Ectodermal cell (in vitro differentiated cells): ENCODE data around the gene POLR1A.

Experiments used
- H3K27ac ChIP-seq: 2 replicates; pipeline ENCODE4 v1.7.0; 2013; ENCODE audit warnings: mild to moderate bottlenecking, low read depth, low read length; ENCODE audit not compliant: insufficient read depth, poor library complexity, severe bottlenecking
- H3K27me3 ChIP-seq: 2 replicates; pipeline ENCODE4 v1.7.0; 2013; ENCODE audit warnings: mild to moderate bottlenecking, low read length; ENCODE audit not compliant: insufficient read depth, control insufficient read depth, poor library complexity, severe bottlenecking
- H3K36me3 ChIP-seq: one replicate; pipeline ENCODE4 v1.7.0; 2013; ENCODE audit warnings: low read length; ENCODE audit not compliant: control insufficient read depth, insufficient read depth
- H3K4me1 ChIP-seq: one replicate; pipeline ENCODE4 v1.7.0; 2013; ENCODE audit warnings: low read length; ENCODE audit not compliant: control insufficient read depth, insufficient read depth
- H3K4me3 ChIP-seq: 2 replicates; pipeline ENCODE4 v1.7.0; 2013; ENCODE audit warnings: low read depth, low read length, control low read depth; ENCODE audit not compliant: insufficient read depth
- H3K9me3 ChIP-seq: 2 replicates; pipeline ENCODE4 v1.7.0; 2013; ENCODE audit warnings: mild to moderate bottlenecking, low read length, moderate library complexity; ENCODE audit not compliant: control insufficient read depth
- WGBS, 2 experiments: methylation state at CpG; one replicate each; pipeline ENCODE4 v1.1.7; 2013; ENCODE audit warnings: missing lambda C conversion rate in 2 of 2; 5-methylcytosine and 5-hydroxymethylcytosine counted together

Gene POLR1A

GRCh38 chr2:86049529-86049928, 56.2 kb downstream of the POLR1A start:
- H3K36me3 ChIP-seq = peaks cover 35% of the 10 kb centered on the region
- 97 to 100% methylated on average over 1 of the region's 1 CpG for WGBS, 2 experiments
- H3K4me1 ChIP-seq = no peaks in the 10 kb centered on the region

GRCh38 chr2:86048888-86049287, 56.8 kb downstream of the POLR1A start:
- Histone ChIP-seq H3K9me3 (no peaks in the 10 kb centered on the region), H3K27ac (no peak overlapping the region), H3K4me1 (no peaks in the 10 kb centered on the region), H3K4me3 (no peak overlapping the region), H3K36me3 (peaks cover 38% of the 10 kb centered on the region), H3K27me3 (no peaks in the 10 kb centered on the region)
- WGBS, 2 experiments = 93 to 95% methylated on average over 11 of the region's 11 CpGs

More at GRCh38 chr2:86049529-86049928, 56.2 kb downstream of the POLR1A start:
- H3K4me3 ChIP-seq = no peak overlapping the region
- no peaks in the 10 kb centered on the region for H3K9me3 ChIP-seq
- no peaks in the 10 kb centered on the region for H3K27me3 ChIP-seq
- H3K27ac ChIP-seq = no peak overlapping the region

- H3K27me3 ChIP-seq = no peaks in the 10 kb centered on the region
- WGBS, 2 experiments = 94 to 96% methylated on average over 3 of the region's 3 CpGs
- H3K36me3 ChIP-seq = peaks cover 38% of the 10 kb centered on the region
Observed at GRCh38 chr2:86048383-86048701, 57.3 kb downstream of the POLR1A start.

GRCh38 chr2:86047575-86048382, 57.9 kb downstream of the POLR1A start:
- Histone ChIP-seq H3K4me3 (no peak overlapping the region), H3K36me3 (peaks cover 39% of the 10 kb centered on the region), H3K4me1 (no peaks in the 10 kb centered on the region), H3K9me3 (no peaks in the 10 kb centered on the region), H3K27ac (no peak overlapping the region), H3K27me3 (no peaks in the 10 kb centered on the region)
- WGBS, 2 experiments = 94 to 97% methylated on average over 8 of the region's 8 CpGs

More at GRCh38 chr2:86048383-86048701, 57.3 kb downstream of the POLR1A start:
- Histone ChIP-seq H3K4me1 (no peaks in the 10 kb centered on the region), H3K9me3 (no peaks in the 10 kb centered on the region), H3K4me3 (no peak overlapping the region), H3K27ac (no peak overlapping the region)

GRCh38 chr2:86045541-86045940, 60.1 kb downstream of the POLR1A start:
- no peaks in the 10 kb centered on the region for H3K9me3 ChIP-seq
- H3K36me3 ChIP-seq = peaks cover 45% of the 10 kb centered on the region
- H3K27ac ChIP-seq = no peak overlapping the region
- no peak overlapping the region for H3K4me3 ChIP-seq
- H3K4me1 ChIP-seq = no peaks in the 10 kb centered on the region
- 95% methylated on average over 6 of the region's 6 CpGs for WGBS, 2 experiments
- no peaks in the 10 kb centered on the region for H3K27me3 ChIP-seq

- no peak overlapping the region for H3K27ac ChIP-seq
- peaks cover 54% of the 10 kb centered on the region for H3K36me3 ChIP-seq
- 92 to 93% methylated on average over 4 of the region's 4 CpGs for WGBS, 2 experiments
Observed at GRCh38 chr2:86044614-86045013, 61.1 kb downstream of the POLR1A start.

GRCh38 chr2:86044045-86044444, 61.6 kb downstream of the POLR1A start:
- WGBS, 2 experiments = 95% methylated on average over 12 of the region's 12 CpGs
- Histone ChIP-seq H3K36me3 (peaks cover 54% of the 10 kb centered on the region), H3K4me3 (no peak overlapping the region), H3K27me3 (no peaks in the 10 kb centered on the region), H3K4me1 (no peaks in the 10 kb centered on the region), H3K27ac (no peak overlapping the region), H3K9me3 (no peaks in the 10 kb centered on the region)

More at GRCh38 chr2:86044614-86045013, 61.1 kb downstream of the POLR1A start:
- Histone ChIP-seq H3K4me3 (no peak overlapping the region), H3K27me3 (no peaks in the 10 kb centered on the region), H3K4me1 (no peaks in the 10 kb centered on the region), H3K9me3 (no peaks in the 10 kb centered on the region)

- Histone ChIP-seq H3K9me3 (no peaks in the 10 kb centered on the region), H3K4me1 (no peaks in the 10 kb centered on the region), H3K36me3 (peaks cover 59% of the 10 kb centered on the region), H3K27ac (no peak overlapping the region), H3K27me3 (no peaks in the 10 kb centered on the region), H3K4me3 (no peak overlapping the region)
- WGBS, 2 experiments = 93 to 96% methylated on average over 12 of the region's 12 CpGs
Observed at GRCh38 chr2:86042256-86043168, 63.2 kb downstream of the POLR1A start.

GRCh38 chr2:86039963-86040655, 65.6 kb downstream of the POLR1A start:
- 96 to 97% methylated on average over 12 of the region's 12 CpGs for WGBS, 2 experiments
- Histone ChIP-seq H3K4me1 (peaks cover 4% of the 10 kb centered on the region), H3K9me3 (no peaks in the 10 kb centered on the region), H3K4me3 (no peak overlapping the region), H3K27ac (no peak overlapping the region), H3K27me3 (no peaks in the 10 kb centered on the region), H3K36me3 (peaks cover 58% of the 10 kb centered on the region)
